HL-60 (cell line): ENCODE measurements around the gene SERPINB5.

ENCODE experiments used
- DNase-seq, 2 experiments: peaks; one replicate each; pipeline ENCODE4 v3.0.0-alpha.2; 2010 to 2020; ENCODE audit warnings: low read depth in 1 of 2, low spot score in 1 of 2
- H3K27ac ChIP-seq: fragments of 250-450 bp; sonication (Bioruptor Pico); replicated peaks from 2 replicates; pipeline ENCODE4 v1.5.1; 2020; ENCODE audit warnings: mild to moderate bottlenecking, moderate library complexity
- H3K27me3 ChIP-seq: fragments of 250-450 bp; sonication (Bioruptor Pico); 2 replicates; pipeline ENCODE4 v1.5.1; 2021; ENCODE audit warnings: mild to moderate bottlenecking, moderate library complexity; ENCODE audit not compliant: insufficient read depth, poor library complexity, severe bottlenecking
- H3K4me3 ChIP-seq: replicated peaks from 2 replicates; pipeline ENCODE4 v1.5.1; 2011; ENCODE audit warnings: mild to moderate bottlenecking, control low read depth, low read length; ENCODE audit not compliant: insufficient read depth
- CTCF ChIP-seq: IDR thresholded peaks from one replicate; pipeline ENCODE4 v1.5.1; 2011; ENCODE audit warnings: low read length, control low read depth, inconsistent platforms; ENCODE audit not compliant: insufficient read depth
- GABPA ChIP-seq: IDR thresholded peaks from 2 replicates; pipeline ENCODE4 v1.6.1; 2012; ENCODE audit warnings: low read depth
- POLR2AphosphoS5 ChIP-seq: IDR thresholded peaks from 2 replicates; pipeline ENCODE4 v1.6.1; 2012; ENCODE audit warnings: low read depth
- REST ChIP-seq: IDR thresholded peaks from 2 replicates; pipeline ENCODE4 v1.6.1; 2012; ENCODE audit warnings: low read depth; ENCODE audit not compliant: insufficient replicate concordance
- SPI1 ChIP-seq: IDR thresholded peaks from 2 replicates; pipeline ENCODE4 v1.6.1; 2012; ENCODE audit warnings: low read depth, mild to moderate bottlenecking, borderline replicate concordance

SERPINB5 gene

GRCh38 chr18:63506336-63506646 is 29.5 kb downstream of the SERPINB5 start:
- Histone ChIP-seq H3K4me3 (no peak overlapping the region), H3K27ac (no peak overlapping the region), H3K27me3 (no peaks in the 10 kb centered on the region)
- DNase-seq: no peak
- no peak for TF ChIP-seq CTCF
- TF ChIP-seq SPI1: no peak
- TF ChIP-seq POLR2AphosphoS5: no peak
- TF ChIP-seq REST: no peak
- no peak for TF ChIP-seq GABPA

- Histone ChIP-seq H3K4me3 (no peak overlapping the region), H3K27ac (no peak overlapping the region), H3K27me3 (no peaks in the 10 kb centered on the region)
- TF ChIP-seq REST: no peak
- no peak for DNase-seq
Observed at GRCh38 chr18:63508596-63508995, 31.8 kb downstream of the SERPINB5 start.

GRCh38 chr18:63511285-63511684 is 34.5 kb downstream of the SERPINB5 start:
- TF ChIP-seq POLR2AphosphoS5 (no peak), CTCF (no peak), GABPA (no peak), REST (no peak), SPI1 (no peak)
- Histone ChIP-seq H3K27me3 (no peaks in the 10 kb centered on the region), H3K4me3 (no peak overlapping the region), H3K27ac (no peak overlapping the region)
- peak in 1 of 2 experiments; percentile 56 for DNase-seq

GRCh38 chr18:63514326-63514725 is 37.6 kb downstream of the SERPINB5 start:
- no peak for DNase-seq
- H3K27ac ChIP-seq: no peak overlapping the region
- no peak for TF ChIP-seq GABPA
- no peak for TF ChIP-seq SPI1
- H3K4me3 ChIP-seq: no peak overlapping the region
- no peaks in the 10 kb centered on the region for H3K27me3 ChIP-seq
